Suppressor macrophage (primary cell): Measurements from ENCODE around the gene MRPL49.

Experiments used
- DNase-seq, 4 experiments: peaks; one replicate each; pipeline ENCODE4 v3.0.0-alpha.2; 2020 to 2022

Gene MRPL49

DNA sequence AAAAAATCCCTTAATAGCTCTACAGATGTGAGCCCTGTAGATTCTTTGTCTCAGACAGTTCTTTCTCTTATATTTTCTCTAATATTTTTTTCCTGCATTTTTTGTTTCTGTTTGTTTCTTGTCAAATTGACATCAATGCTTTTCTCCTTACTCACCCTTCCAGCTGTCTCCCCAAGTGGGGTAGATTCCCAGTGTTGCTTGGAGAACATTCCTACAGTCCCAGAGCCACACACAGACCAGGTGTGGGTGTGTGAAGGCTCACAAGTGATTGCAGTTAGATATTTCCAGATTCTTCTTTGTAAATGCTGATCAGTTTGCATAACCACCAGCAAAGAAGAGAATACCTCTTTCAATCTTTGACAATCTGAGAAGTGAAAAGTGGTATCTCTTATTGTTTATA lies 18.6 kb upstream of the MRPL49 start:
- DNase-seq, result no peak

DNA sequence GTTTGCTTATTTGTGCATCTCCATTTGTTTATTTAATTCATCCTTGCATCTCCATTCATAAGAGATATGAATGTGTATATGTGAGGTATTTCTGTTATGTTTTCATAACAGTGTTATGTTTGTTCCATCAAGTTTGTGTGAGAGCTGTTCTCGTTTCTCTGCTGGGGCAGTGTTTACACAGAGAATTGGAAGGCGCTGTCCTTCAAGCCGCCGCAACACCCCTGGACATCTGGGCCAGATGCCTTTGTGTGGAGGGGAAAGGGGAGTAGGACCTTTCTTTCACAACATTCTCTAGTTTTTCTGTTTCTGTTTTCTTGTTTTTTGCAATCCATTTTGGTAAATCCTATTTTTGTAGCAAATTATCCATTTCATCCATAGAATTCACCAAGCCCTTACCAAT lies 17.5 kb upstream of the MRPL49 start:
- no peak for DNase-seq

- DNase-seq, result no peak
These were observed 15.0 kb upstream of the MRPL49 start for GRCh38 chr11:65107078-65107477.

DNA sequence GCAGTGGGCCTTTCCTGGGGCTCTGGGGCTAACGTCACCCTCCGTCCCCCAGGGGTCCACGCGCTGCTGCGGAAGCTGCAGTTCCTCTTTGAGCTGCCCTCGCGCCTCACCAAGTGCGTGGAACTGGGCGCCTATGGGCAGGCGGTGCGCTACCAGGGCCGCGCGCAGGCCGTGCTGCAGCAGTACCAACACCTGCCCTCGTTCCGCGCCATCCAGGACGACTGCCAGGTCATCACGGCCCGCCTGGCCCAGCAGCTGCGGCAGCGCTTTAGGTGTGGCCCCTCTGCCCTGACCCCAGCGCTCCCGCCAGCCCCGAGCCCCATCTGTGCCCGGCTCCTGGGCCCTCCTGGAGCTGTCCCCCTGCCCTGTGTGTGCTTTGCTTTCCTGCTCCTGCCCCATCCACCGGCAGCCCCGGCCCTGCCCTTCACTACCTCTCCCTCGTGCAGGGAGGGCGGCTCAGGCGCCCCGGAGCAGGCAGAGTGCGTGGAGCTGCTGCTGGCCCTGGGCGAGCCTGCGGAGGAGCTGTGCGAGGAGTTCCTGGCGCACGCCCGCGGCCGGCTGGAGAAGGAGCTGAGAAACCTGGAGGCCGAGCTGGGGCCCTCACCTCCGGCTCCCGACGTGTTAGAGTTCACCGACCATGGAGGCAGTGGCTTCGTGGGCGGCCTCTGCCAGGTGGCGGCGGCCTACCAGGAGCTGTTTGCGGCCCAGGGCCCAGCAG lies 14.2 kb upstream of the MRPL49 start:
- DNase-seq, result no peak

DNA sequence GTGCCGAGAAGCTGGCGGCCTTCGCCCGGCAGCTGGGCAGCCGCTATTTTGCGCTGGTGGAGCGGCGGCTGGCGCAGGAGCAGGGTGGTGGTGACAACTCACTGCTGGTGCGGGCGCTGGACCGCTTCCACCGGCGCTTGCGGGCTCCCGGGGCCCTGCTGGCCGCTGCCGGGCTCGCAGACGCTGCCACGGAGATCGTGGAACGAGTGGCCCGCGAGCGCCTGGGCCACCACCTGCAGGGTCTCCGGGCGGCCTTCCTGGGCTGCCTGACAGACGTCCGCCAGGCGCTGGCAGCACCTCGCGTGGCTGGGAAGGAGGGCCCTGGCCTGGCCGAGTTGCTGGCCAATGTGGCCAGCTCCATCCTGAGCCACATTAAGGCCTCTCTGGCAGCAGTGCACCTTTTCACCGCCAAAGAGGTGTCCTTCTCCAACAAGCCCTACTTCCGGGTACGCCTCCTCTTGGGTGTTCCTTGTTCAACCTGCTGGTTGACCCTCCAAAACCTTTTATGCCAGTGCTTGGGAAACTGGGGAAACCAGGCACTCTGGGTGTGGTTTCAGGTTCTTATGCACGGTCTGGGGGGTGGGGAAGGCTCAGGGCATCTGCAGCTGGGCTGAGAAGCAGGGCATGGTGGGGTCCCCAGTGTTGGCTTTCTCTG lies 13.5 kb upstream of the MRPL49 start:
- DNase-seq, result no peak

DNA sequence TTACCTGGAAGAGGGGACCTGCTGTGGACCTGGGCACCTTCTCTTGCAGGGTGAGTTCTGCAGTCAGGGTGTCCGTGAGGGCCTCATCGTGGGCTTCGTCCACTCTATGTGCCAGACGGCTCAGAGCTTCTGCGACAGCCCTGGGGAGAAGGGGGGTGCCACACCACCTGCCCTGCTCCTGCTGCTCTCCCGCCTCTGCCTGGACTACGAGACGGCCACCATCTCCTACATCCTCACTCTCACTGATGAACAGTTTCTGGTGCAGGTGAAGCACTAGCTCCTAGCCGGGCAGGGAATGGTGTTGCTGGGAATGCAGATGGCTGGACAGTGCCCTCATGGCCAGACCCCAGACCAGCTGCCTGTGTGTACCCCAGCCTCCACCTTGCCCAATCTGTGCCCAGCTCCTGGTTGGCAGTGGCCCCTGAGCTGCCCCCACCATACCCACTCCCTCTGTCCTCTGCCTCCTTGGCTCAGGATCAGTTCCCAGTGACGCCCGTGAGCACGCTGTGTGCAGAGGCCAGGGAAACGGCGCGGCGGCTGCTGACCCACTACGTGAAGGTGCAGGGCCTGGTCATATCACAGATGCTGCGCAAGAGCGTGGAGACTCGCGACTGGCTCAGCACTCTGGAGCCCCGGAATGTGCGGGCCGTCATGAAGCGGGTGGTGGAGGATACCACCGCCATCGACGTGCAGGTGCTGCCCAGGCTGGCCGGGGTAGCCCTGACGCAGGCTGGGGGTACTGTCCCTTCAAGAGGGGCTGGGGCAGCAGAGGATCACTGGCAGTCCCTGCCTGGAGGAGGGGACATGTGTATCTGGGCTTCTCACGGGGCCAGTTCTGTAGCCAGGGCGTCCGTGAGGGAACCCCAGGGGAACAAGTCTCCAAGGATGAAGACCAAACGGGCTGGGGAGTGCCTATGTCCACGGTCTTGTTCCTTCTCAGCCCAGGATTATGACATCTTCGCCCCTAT lies 12.6 kb upstream of the MRPL49 start:
- no peak for DNase-seq

GRCh38 chr11:65110354-65110861 lies 11.7 kb upstream of the MRPL49 start:
- peak; percentile 86 to 95 (median 91) for DNase-seq

DNA sequence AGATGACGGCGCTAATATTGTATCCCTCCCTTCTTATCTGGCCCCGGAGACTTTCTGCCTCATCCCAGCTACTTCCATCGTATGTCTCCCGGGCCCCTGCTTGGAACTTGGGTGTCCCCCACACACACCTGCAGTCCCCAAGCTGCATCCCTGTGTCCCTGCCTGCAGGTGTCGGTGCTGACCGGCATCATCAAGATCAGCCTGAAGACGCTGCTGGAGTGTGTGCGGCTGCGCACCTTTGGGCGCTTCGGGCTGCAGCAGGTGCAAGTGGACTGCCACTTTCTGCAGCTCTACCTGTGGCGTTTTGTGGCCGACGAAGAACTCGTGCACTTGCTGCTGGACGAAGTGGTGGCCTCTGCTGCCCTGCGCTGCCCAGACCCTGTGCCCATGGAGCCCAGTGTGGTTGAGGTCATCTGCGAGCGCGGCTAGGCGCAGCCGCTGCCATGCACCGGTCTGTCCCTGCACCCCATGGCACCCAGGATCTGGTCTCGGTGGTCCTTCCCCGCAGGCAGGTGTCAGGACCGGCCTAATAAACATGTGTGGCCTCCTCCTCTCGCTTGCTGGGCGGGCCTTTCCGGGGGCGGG lies 10.9 kb upstream of the MRPL49 start:
- DNase-seq, result no peak

DNA sequence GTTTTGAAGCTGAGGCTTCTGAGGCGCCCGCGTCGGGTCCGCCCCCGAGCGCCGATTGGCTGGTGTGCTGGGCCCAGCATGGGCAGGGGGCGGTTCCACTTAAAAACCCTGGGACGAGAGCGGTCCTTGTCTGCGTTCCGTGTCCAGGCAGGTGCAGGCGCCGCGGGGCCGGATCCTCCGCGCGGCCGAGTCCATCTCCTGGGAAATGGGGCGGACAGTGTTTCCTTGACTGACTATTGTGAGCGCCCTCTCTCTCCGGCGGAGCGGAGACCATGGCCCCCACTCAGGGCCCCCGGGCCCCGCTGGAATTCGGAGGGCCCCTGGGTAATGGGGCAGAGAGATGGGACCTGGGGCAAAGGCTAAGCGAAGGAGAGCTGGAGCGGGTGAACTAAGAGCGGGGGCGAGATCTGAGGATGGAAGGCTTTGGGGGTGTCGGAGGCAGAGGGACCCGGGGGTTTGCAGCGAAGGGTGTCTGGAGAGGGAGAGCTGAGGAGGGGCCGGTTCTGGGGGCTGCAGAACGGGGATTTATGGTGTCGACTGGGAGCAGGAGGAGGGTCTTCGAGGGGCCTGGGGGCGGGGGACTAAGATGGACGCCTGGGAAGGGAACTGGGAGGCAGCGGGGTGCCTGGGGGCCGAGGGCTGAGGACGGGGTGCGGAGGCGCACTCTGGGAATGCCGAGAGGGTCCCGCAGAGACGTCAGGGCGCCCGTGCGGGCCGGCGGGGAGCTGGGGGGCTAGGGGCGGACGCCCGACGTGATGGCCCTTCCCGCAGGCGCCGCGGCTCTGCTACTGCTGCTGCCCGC lies 10.2 kb upstream of the MRPL49 start, which contains the start of gene TM7SF2:
TM7SF2 (plus strand) TSS at position 129 of the 802 bp plus-strand sequence; CDS start at position 273, 144 bp downstream.
- peak; percentile 93 to 98 (median 96) for DNase-seq

- peak; percentile 70 to 89 (median 76) for DNase-seq
These were observed 9.4 kb upstream of the MRPL49 start for GRCh38 chr11:65112546-65113360.

DNA sequence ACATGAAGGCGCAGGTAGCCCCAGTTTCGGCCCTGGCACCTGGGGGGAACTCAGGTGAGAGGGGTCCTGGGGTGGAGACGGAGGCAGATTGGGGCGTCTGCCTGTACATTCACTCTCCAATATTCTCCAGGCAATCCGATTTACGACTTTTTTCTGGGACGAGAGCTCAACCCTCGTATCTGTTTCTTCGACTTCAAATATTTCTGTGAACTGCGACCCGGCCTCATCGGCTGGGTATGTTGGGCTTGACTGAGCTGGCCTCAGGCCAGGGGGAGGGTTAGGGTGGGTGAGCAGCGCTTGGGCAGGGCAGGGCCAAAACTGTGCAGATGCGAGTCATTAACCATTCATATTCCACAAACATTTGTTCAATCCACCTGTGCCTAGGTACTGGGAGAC lies 8.8 kb upstream of the MRPL49 start:
- DNase-seq, result no peak

- DNase-seq, result no peak
These were observed 8.3 kb upstream of the MRPL49 start for GRCh38 chr11:65113839-65114238.

GRCh38 chr11:65114538-65115171 lies 7.5 kb upstream of the MRPL49 start:
- DNase-seq, result no peak

DNA sequence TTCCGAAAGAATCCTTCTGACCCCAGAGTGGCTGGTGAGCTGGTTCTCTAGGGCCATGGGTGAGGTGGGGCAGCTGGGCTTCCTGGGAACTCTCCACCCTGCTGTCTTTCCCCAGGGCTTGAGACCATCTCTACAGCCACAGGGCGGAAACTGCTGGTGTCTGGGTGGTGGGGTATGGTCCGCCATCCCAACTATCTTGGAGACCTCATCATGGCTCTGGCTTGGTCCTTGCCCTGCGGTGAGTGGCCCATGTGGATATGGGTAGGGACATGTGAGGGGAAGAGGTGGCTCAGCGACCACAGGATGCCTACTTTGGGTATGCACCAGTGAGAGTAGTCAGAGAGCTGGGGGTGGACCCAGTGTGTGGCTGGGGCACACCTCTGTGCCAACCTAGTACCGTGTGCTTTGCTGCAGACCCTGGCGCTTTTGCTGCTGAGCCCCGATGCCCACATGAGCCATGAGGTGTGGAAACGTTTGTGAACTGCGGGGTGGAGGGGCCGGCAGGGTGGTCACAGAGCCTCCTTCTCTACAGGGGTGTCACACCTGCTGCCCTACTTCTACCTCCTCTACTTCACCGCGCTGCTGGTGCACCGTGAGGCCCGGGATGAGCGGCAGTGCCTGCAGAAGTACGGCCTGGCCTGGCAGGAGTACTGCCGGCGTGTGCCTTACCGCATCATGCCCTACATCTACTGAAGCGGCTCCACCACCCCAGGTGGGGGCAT lies 6.6 kb upstream of the MRPL49 start:
- no peak for DNase-seq

GRCh38 chr11:65116370-65117205 lies 5.5 kb upstream of the MRPL49 start:
- DNase-seq, result peak; percentile 52 to 74 (median 66)

- peak; percentile 100 for DNase-seq
These were observed 4.7 kb upstream of the MRPL49 start, which contains the start of gene ZNHIT2 for GRCh38 chr11:65117206-65118096. Gene ZNHIT2, minus strand, starts transcription at chr11:65117701. Its CDS starts 48 bp downstream, at chr11:65117653.
